MM.1S (cell line): ENCODE results near the gene ZNF587.

Experiments
- EZH2 ChIP-seq: fragments of 300-600 bp; sonication (generic); optimal IDR thresholded peaks from 2 replicates; pipeline ENCODE3; 2017; ENCODE audit warnings: low read depth, mild to moderate bottlenecking, antibody characterized with exemption, low read length, mixed read lengths
- TF ChIP-seq, protein P1 (sequence below): fragments of 300-600 bp; sonication (generic); IDR thresholded peaks from 2 replicates; pipeline ENCODE4 v1.5.1; 2016; ENCODE audit warnings: antibody characterized with exemption, low read length, mixed read lengths

DNA sequence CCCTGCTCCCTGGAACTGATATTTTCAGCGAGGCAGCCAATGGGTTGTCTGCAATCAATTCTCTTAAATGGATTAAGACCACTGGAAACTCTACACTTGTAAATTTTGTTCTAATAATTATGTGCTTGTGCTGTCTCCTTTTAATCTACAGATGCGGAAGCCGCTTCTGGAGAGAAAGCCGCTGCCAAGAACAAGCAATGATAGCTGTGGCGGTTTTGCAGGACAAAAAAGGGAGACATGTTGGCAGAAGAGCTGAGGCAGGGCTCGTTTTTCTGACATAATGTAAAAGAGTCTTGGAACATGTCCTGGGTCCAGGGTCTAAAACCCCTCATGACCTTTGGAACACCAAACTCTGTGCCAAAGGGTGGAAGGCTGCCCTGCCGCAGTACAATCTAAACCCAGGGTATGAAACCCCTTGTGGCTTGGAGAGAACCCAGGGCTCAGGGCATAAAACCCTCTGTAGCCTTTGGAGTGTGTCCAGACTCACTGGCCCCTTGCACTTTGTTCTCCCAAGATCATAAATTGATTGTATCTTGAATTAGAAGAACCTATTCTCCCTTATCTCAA is 54.0 kb downstream of the ZNF587 start:
- TF ChIP-seq, protein P1, sequence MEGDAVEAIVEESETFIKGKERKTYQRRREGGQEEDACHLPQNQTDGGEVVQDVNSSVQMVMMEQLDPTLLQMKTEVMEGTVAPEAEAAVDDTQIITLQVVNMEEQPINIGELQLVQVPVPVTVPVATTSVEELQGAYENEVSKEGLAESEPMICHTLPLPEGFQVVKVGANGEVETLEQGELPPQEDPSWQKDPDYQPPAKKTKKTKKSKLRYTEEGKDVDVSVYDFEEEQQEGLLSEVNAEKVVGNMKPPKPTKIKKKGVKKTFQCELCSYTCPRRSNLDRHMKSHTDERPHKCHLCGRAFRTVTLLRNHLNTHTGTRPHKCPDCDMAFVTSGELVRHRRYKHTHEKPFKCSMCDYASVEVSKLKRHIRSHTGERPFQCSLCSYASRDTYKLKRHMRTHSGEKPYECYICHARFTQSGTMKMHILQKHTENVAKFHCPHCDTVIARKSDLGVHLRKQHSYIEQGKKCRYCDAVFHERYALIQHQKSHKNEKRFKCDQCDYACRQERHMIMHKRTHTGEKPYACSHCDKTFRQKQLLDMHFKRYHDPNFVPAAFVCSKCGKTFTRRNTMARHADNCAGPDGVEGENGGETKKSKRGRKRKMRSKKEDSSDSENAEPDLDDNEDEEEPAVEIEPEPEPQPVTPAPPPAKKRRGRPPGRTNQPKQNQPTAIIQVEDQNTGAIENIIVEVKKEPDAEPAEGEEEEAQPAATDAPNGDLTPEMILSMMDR, result no peak
- no peak for TF ChIP-seq EZH2
